ENCODE results near the gene ANTXR2. TPM values are rescaled to one million over a fixed set of nuclear protein-coding genes. Genes with fewer than 3 reads are reported as not detected.

Gene ANTXR2
- total and polyA plus RNA-seq, 2 donors (not counting 1 experiment from before 2014, with no cell fraction given) = 85.3 to 135 TPM

DNA sequence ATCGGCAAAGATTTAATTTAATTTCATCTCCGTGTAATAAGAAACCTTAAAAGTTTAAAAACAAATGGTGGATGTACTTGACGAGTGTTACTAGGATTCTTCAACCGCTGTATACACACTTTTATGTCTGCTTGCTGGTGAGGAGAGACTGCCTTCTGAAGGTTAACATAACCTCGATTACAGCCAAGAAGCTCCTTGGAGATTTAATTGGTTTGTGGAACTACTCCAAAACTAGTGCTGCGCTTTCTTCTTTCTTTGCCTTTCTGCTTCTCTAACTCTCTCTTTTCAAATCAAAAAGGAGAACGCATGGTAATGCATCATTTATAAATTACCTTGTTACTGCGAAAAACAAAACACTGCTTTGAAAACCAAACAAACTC lies 109.0 kb downstream of the ANTXR2 start:
- no peaks in the 10 kb centered on the region for H3K9me3 ChIP-seq (ENCODE audit: control insufficient read depth, insufficient read depth, low read depth, low read length)
- no peaks in the 10 kb centered on the region for H4K20me1 ChIP-seq (ENCODE audit: control insufficient read depth, extremely low read depth, insufficient read depth, low read length)
- peaks cover 3% of the 10 kb centered on the region for H3K36me3 ChIP-seq (ENCODE audit: control insufficient read depth, insufficient read depth, low read length)
- H3K4me1 ChIP-seq (ENCODE audit: control insufficient read depth, extremely low read depth, insufficient read depth, low read length) = no peaks in the 10 kb centered on the region
- no peaks in the 10 kb centered on the region for H3K27me3 ChIP-seq (ENCODE audit: control insufficient read depth, insufficient read depth, low read length)
- H3K4me2 ChIP-seq (ENCODE audit: extremely low read depth, insufficient read depth, low read length) = no peak overlapping the region
- H3K9ac ChIP-seq (ENCODE audit: insufficient read depth, low read length) = no peak overlapping the region
- TF ChIP-seq EZH2 (IDR thresholded peaks at IDR 0.05; ENCODE audit: low read length, missing control alignments) = no peak
- TF ChIP-seq, protein P1, sequence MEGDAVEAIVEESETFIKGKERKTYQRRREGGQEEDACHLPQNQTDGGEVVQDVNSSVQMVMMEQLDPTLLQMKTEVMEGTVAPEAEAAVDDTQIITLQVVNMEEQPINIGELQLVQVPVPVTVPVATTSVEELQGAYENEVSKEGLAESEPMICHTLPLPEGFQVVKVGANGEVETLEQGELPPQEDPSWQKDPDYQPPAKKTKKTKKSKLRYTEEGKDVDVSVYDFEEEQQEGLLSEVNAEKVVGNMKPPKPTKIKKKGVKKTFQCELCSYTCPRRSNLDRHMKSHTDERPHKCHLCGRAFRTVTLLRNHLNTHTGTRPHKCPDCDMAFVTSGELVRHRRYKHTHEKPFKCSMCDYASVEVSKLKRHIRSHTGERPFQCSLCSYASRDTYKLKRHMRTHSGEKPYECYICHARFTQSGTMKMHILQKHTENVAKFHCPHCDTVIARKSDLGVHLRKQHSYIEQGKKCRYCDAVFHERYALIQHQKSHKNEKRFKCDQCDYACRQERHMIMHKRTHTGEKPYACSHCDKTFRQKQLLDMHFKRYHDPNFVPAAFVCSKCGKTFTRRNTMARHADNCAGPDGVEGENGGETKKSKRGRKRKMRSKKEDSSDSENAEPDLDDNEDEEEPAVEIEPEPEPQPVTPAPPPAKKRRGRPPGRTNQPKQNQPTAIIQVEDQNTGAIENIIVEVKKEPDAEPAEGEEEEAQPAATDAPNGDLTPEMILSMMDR (conservative IDR thresholded peaks at IDR 0.05 in 1 of 2, IDR thresholded peaks at IDR 0.05 in 1 of 2; ENCODE audit: low read depth in 1 of 2, low read length in 2 of 2) = no peak
- no peak overlapping the region for H2AFZ ChIP-seq (ENCODE audit: low read length)
- no peak overlapping the region for H3K4me3 ChIP-seq (replicated peaks in 1 of 4; ENCODE audit: control extremely low read depth in 1 of 4, insufficient read depth in 1 of 4, low read depth in 3 of 4, low read length in 4 of 4)
- H3K27ac ChIP-seq (ENCODE audit: insufficient read depth, low read length) = no peak overlapping the region
- peak in 1 of 2 donors; percentile 18 for DNase-seq (ENCODE audit: low read depth in 2 of 2)
- no peaks in the 10 kb centered on the region for H3K79me2 ChIP-seq (ENCODE audit: control insufficient read depth, insufficient read depth, low read length)

DNA sequence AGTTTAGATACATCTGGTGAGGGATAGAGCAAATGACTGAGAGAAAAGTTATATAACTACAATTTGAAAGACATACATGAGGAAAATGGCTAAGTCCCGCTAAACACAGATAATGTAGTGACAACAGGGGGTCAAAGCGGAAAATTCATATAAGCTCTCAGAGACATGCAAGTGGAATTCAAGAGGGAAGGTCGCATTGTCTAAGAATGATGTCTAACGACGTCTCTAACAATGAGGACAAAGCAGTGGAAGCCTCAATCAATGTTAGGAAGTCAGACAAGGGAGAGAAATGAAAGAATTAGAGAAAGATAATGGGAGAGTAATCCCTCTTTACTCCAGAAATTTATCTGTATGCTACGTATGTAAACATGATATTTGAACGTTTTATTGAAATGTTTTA lies 113.4 kb downstream of the ANTXR2 start:
- H4K20me1 ChIP-seq (ENCODE audit: control insufficient read depth, extremely low read depth, insufficient read depth, low read length) = no peaks in the 10 kb centered on the region
- H3K9me3 ChIP-seq (ENCODE audit: control insufficient read depth, insufficient read depth, low read depth, low read length) = no peaks in the 10 kb centered on the region
- H3K79me2 ChIP-seq (ENCODE audit: control insufficient read depth, insufficient read depth, low read length) = no peaks in the 10 kb centered on the region
- DNase-seq (ENCODE audit: low read depth in 2 of 2) = no peak
- H3K4me3 ChIP-seq (replicated peaks in 1 of 4; ENCODE audit: control extremely low read depth in 1 of 4, insufficient read depth in 1 of 4, low read depth in 3 of 4, low read length in 4 of 4) = no peak overlapping the region
- no peak overlapping the region for H3K27ac ChIP-seq (ENCODE audit: insufficient read depth, low read length)
- H3K9ac ChIP-seq (ENCODE audit: insufficient read depth, low read length) = no peak overlapping the region
- H3K36me3 ChIP-seq (ENCODE audit: control insufficient read depth, insufficient read depth, low read length) = peaks cover under 1% of the 10 kb centered on the region
- no peak overlapping the region for H3K4me2 ChIP-seq (ENCODE audit: extremely low read depth, insufficient read depth, low read length)
- no peak overlapping the region for H2AFZ ChIP-seq (ENCODE audit: low read length)
- H3K27me3 ChIP-seq (ENCODE audit: control insufficient read depth, insufficient read depth, low read length) = no peaks in the 10 kb centered on the region
- H3K4me1 ChIP-seq (ENCODE audit: control insufficient read depth, extremely low read depth, insufficient read depth, low read length) = no peaks in the 10 kb centered on the region
- TF ChIP-seq, protein P1 (conservative IDR thresholded peaks at IDR 0.05 in 1 of 2, IDR thresholded peaks at IDR 0.05 in 1 of 2; ENCODE audit: low read depth in 1 of 2, low read length in 2 of 2) = no peak
- no peak for TF ChIP-seq EZH2 (IDR thresholded peaks at IDR 0.05; ENCODE audit: low read length, missing control alignments)

DNA sequence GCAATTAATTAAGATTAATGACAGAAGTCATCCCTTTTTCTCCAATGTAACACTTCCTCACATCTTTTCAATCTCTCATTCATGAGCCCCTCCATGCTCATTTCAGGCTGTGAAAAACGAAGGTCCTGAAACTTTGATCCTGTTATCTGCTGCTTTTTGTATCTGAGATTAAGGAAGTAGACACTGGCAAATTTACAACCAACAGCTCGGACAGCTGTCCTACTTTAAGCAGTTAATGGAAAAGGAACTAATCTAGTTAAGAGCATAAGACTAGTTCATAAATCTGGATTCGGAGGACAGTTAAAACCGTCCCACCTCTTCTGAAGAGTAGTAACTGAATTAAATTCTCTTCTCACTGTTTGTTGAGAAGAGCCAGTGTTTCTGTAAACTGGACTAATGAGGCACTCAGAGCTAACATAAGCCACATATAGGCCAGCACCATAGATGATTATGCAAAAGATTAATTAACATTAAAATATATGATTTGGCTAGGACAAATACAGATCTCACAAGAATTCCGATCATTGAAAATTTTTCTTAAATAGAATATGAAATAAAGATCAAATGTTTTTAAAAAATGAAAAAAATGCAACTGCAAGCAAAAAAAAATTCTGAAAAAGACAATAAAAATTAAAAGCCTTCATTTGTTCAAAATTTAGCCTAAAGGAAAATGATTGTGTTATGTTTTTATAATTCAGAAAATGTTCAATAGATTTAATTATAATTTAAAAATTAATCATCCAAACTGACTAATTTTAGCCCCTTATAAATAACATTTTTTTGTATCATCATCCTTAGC lies 114.4 kb downstream of the ANTXR2 start:
- Histone ChIP-seq H3K36me3 (ENCODE audit: control insufficient read depth, insufficient read depth, low read length) (no peaks in the 10 kb centered on the region), H3K27ac (ENCODE audit: insufficient read depth, low read length) (no peak overlapping the region), H3K9me3 (ENCODE audit: control insufficient read depth, insufficient read depth, low read depth, low read length) (no peaks in the 10 kb centered on the region), H3K9ac (ENCODE audit: insufficient read depth, low read length) (no peak overlapping the region), H3K4me3 (replicated peaks in 1 of 4; ENCODE audit: control extremely low read depth in 1 of 4, insufficient read depth in 1 of 4, low read depth in 3 of 4, low read length in 4 of 4) (no peak overlapping the region), H2AFZ (ENCODE audit: low read length) (no peak overlapping the region), H3K27me3 (ENCODE audit: control insufficient read depth, insufficient read depth, low read length) (no peaks in the 10 kb centered on the region), H3K79me2 (ENCODE audit: control insufficient read depth, insufficient read depth, low read length) (no peaks in the 10 kb centered on the region), H3K4me1 (ENCODE audit: control insufficient read depth, extremely low read depth, insufficient read depth, low read length) (no peaks in the 10 kb centered on the region), H4K20me1 (ENCODE audit: control insufficient read depth, extremely low read depth, insufficient read depth, low read length) (no peaks in the 10 kb centered on the region), H3K4me2 (ENCODE audit: extremely low read depth, insufficient read depth, low read length) (no peak overlapping the region)
- DNase-seq (ENCODE audit: low read depth in 2 of 2) = no peak
- TF ChIP-seq EZH2 (IDR thresholded peaks at IDR 0.05; ENCODE audit: low read length, missing control alignments) = no peak
- TF ChIP-seq, protein P1 (conservative IDR thresholded peaks at IDR 0.05 in 1 of 2, IDR thresholded peaks at IDR 0.05 in 1 of 2; ENCODE audit: low read depth in 1 of 2, low read length in 2 of 2) = no peak

Measured in fibroblast of lung (primary cell).